Measurements from ENCODE around the gene EIF3A.

GRCh38 chr10:119090026-119090795 is 9.6 kb upstream of the EIF3A start:
- TF ChIP-seq CTCF (IDR thresholded peaks at IDR 0.05; ENCODE audit: low read depth, low read length, poor library complexity, severe bottlenecking) (no peak), EZH2phosphoT487 (IDR thresholded peaks at IDR 0.05; ENCODE audit: borderline replicate concordance, low read length) (no peak)
